Suprapubic skin (tissue), 3 donors: Measurements from ENCODE around the gene UNC119.

ENCODE experiments used
- CTCF ChIP-seq, 2 donors: fragments of 200-600 bp in 1 of 2; fragments of 450-650 bp in 1 of 2; sonication (generic) in 1 of 2; IDR thresholded peaks; one replicate each; pipeline ENCODE4 v1.5.1; 2016 to 2019; ENCODE audit warnings: antibody characterized with exemption in 2 of 2, mild to moderate bottlenecking in 1 of 2, moderate library complexity in 1 of 2
- POLR2A ChIP-seq, 2 donors: fragments of 450-650 bp; IDR thresholded peaks; one replicate each; pipeline ENCODE4 v1.6.1; 2017; ENCODE audit warnings: antibody characterized with exemption in 2 of 2, mild to moderate bottlenecking in 2 of 2, moderate library complexity in 2 of 2

GRCh38 chr17:28585851-28586250 is 33.4 kb upstream of the UNC119 start:
- TF ChIP-seq POLR2A (IDR thresholded peaks at IDR 0.05) (no peak), CTCF (IDR thresholded peaks at IDR 0.05) (no peak)
